Esophagus (tissue), 2 donors: ENCODE measurements around the gene AHNAK. TPM values are rescaled to one million over a fixed set of nuclear protein-coding genes. Genes with fewer than 3 reads are reported as not detected.
"Not testable (repeated sequence)": the region's sequence is repeated elsewhere in the genome, so short reads cannot be mapped to it uniquely, and the experiment has no call there.

ENCODE experiments used
- H3K27ac ChIP-seq, 2 donors: one replicate each; pipeline ENCODE4 v1.5.1; 2013; ENCODE audit warnings: low read depth in 2 of 2, mild to moderate bottlenecking in 2 of 2, inconsistent platforms in 1 of 2, low read length in 1 of 2, moderate library complexity in 1 of 2
- H3K27me3 ChIP-seq, 2 donors: one replicate each; pipeline ENCODE4 v1.6.1; 2013; ENCODE audit warnings: low read length in 2 of 2, control low read depth in 1 of 2, mild to moderate bottlenecking in 1 of 2; ENCODE audit not compliant: insufficient read depth in 2 of 2, control insufficient read depth in 1 of 2
- H3K36me3 ChIP-seq, 2 donors: one replicate each; pipeline ENCODE4 v1.6.1; 2013; ENCODE audit warnings: low read length in 1 of 2; ENCODE audit not compliant: control insufficient read depth in 2 of 2, insufficient read depth in 2 of 2
- H3K4me1 ChIP-seq, 2 donors: one replicate each; pipeline ENCODE4 v1.6.1; 2013; ENCODE audit warnings: low read length in 1 of 2; ENCODE audit not compliant: control insufficient read depth in 2 of 2, insufficient read depth in 2 of 2
- H3K4me3 ChIP-seq, 2 donors: one replicate each; pipeline ENCODE4 v1.5.1; 2013; ENCODE audit warnings: low read length in 2 of 2, mild to moderate bottlenecking in 2 of 2, low read depth in 1 of 2, moderate library complexity in 1 of 2
- H3K9me3 ChIP-seq, 2 donors: one replicate each; pipeline ENCODE4 v1.6.1; 2013; ENCODE audit warnings: mild to moderate bottlenecking in 2 of 2, low read depth in 1 of 2, low read length in 1 of 2, moderate library complexity in 1 of 2; ENCODE audit not compliant: control insufficient read depth in 2 of 2, insufficient read depth in 1 of 2
- WGBS, 2 donors: extraction: QIAGEN DNeasy Blood & Tissue Kit; methylation state at CpG; one replicate each; pipeline ENCODE4 v1.1.7; 2013; 5-methylcytosine and 5-hydroxymethylcytosine counted together
- polyA plus RNA-seq, 2 donors: library from polyadenylated mRNA; stranded (reverse); fragments of 200-250 nt; gene quantifications; one replicate each; pipeline ENCODE4 v1.2.3, GENCODE V29; 2013
- donor health status: healthy with polysubstance abuse.
- donor health status: Bipolar disorder and iron deficiency.

Gene AHNAK
- polyA plus RNA-seq, 2 donors, result 168 to 195 TPM

- H3K27me3 ChIP-seq, H3K4me3 ChIP-seq, H3K4me1 ChIP-seq, H3K9me3 ChIP-seq: not testable (repeated sequence)
- WGBS, 2 donors, result 61 to 68% methylated on average over 3 of the region's 3 CpGs
- Histone ChIP-seq H3K27ac (peak overlapping the region; percentile 22 to 68), H3K36me3 (peaks cover 7 to 19% of the 10 kb centered on the region in 2 donors)
These were observed 15.1 kb upstream of the AHNAK start for GRCh38 chr11:62561677-62562230.

DNA sequence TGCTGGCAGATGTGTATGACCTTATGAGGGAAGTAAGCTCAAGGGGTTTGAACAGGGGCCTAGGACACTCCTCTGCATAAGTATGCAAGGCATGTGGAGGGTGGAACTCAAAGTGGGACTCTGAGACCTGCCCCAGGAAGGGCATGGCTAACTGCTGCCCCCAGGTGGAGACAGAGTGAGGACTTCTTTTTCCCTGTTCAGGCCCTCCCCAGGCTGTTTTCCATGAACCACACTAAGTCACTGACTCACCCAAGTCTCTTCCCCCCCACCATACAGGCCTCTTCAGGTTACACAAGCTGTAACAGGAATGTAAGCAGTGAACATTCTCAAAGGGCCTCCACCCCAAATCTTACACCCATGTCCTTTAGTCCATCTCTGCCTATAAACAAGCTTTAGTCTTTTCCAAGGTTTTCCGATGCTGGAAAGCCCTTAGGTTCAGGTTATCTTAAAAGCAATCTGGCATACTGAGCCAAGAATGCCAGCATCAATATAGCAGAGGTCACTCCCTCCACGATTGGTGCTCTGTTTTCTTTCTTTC lies 14.0 kb upstream of the AHNAK start:
- Histone ChIP-seq H3K4me3 (no peak overlapping the region), H3K27ac (peak overlapping the region; percentile 71 to 87), H3K27me3 (no peaks in the 10 kb centered on the region), H3K9me3 (no peaks in the 10 kb centered on the region), H3K36me3 (peaks cover 4 to 15% of the 10 kb centered on the region in 2 donors), H3K4me1 (peaks cover 0 to 18% of the 10 kb centered on the region in 2 donors)
- 19 to 39% methylated on average over 2 of the region's 2 CpGs for WGBS, 2 donors

DNA sequence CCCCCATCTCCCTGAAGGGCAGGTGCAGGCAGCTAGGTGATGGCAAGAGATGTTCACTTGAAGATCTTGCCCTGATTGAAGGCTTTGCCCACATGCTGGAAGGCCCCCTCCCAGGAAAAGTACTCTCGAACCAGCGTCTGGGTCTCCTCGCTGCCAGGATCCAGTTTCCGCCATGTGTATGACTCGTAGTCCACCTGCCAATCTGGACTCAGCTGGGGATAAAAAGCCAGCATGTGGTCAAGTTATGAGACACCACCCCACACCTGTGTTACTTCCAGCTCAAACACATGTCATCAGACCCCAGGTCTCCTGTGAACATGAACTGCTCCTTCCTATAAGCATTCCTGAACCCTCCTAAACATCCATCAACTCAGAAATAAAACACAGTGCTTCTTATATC lies 13.0 kb upstream of the AHNAK start:
- H3K27me3 ChIP-seq, H3K9me3 ChIP-seq, H3K4me3 ChIP-seq: not testable (repeated sequence)
- peak overlapping the region; percentile 71 to 87 for H3K27ac ChIP-seq
- 62 to 69% methylated on average over 5 of the region's 5 CpGs for WGBS, 2 donors
- H3K36me3 ChIP-seq, result peaks cover 4 to 14% of the 10 kb centered on the region in 2 donors
- peaks cover 0 to 27% of the 10 kb centered on the region in 2 donors for H3K4me1 ChIP-seq

- Histone ChIP-seq H3K27me3 (no peaks in the 10 kb centered on the region), H3K4me1 (peaks cover 3 to 31% of the 10 kb centered on the region in 2 donors), H3K36me3 (peaks cover 4 to 14% of the 10 kb centered on the region in 2 donors), H3K4me3 (no peak overlapping the region), H3K9me3 (no peaks in the 10 kb centered on the region), H3K27ac (peak overlapping the region; percentile 71 to 87)
- WGBS, 2 donors, result 68 to 75% methylated on average over 8 of the region's 8 CpGs
These were observed 12.6 kb upstream of the AHNAK start for GRCh38 chr11:62559204-62559603.

DNA sequence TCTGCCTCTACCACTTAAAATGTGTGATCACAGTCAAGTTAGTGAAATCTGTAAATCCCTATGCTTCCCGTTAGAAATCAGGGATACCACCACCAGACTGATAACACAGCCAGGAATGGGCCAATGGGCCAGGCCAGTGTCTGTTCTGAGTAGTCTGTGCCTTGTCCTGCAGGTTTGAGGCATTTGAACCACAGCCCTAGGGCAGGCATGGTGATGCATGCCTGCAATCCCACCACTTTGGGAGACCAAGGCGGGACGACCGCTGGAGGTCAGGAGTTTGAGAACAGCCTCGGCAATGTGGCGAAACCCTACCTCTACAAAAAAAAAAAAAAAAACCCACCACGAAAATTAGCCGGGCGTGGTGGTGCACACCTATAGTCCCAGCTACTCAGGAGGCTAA lies 12.1 kb upstream of the AHNAK start:
- H3K4me3 ChIP-seq, result no peak overlapping the region
- H3K36me3 ChIP-seq, result peaks cover 4 to 14% of the 10 kb centered on the region in 2 donors
- peak overlapping the region; percentile 58 to 76 for H3K27ac ChIP-seq
- H3K27me3 ChIP-seq, result no peaks in the 10 kb centered on the region
- no peaks in the 10 kb centered on the region for H3K9me3 ChIP-seq
- WGBS, 2 donors, result 70 to 72% methylated on average over 9 of the region's 9 CpGs
- peaks cover 5 to 34% of the 10 kb centered on the region in 2 donors for H3K4me1 ChIP-seq

- Histone ChIP-seq H3K9me3 (no peaks in the 10 kb centered on the region), H3K27me3 (no peaks in the 10 kb centered on the region), H3K4me1 (peaks cover 5 to 39% of the 10 kb centered on the region in 2 donors), H3K4me3 (no peak overlapping the region), H3K36me3 (peaks cover 4 to 12% of the 10 kb centered on the region in 2 donors), H3K27ac (peak overlapping the region; percentile 100)
- WGBS, 2 donors, result 26 to 37% methylated on average over 3 of the region's 3 CpGs
These were observed 10.4 kb upstream of the AHNAK start for GRCh38 chr11:62556875-62557631.

- no peaks in the 10 kb centered on the region for H3K27me3 ChIP-seq
- 5 to 14% methylated on average over 14 of the region's 14 CpGs for WGBS, 2 donors
- H3K27ac ChIP-seq, result peak overlapping the region; percentile 100
- H3K36me3 ChIP-seq, result peaks cover 4 to 12% of the 10 kb centered on the region in 2 donors
- peaks cover 5 to 44% of the 10 kb centered on the region in 2 donors for H3K4me1 ChIP-seq
- peak overlapping the region; percentile 7 to 10 for H3K4me3 ChIP-seq
- H3K9me3 ChIP-seq, result no peaks in the 10 kb centered on the region
These were observed 9.7 kb upstream of the AHNAK start for GRCh38 chr11:62556108-62556874.

DNA sequence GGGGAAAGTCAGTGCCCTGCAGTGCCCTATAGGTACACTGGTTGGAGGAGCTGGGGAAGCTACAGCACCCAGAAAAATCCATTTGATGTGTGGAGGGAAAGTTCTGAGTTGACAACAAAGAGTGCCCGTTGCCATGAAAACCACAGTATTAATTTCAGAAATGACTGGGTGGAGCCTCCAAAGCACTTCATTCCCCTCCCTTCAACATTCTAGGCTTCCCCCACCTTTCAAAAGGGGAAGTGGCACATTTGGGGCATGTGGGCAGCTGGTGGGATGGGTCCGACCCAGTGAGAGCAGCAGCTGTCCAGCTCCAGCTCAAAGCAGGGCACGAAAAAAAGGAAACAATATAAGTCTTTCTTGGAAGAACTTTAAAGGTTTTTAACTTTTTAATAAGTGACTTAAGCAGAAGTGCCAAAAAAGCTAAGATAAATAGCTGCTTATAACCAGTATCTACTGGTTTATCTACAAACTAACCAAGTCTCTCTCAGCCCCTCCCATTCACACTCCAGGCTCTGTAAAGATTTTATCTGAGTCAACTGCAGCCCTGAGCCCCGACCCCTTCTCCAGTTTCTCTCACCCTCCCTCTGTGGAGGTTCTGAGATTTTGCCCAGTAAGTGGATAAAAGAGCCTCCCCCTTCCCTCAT lies 9.0 kb upstream of the AHNAK start:
- H3K27me3 ChIP-seq, result no peaks in the 10 kb centered on the region
- WGBS, 2 donors, result 9 to 11% methylated on average over 4 of the region's 4 CpGs
- H3K27ac ChIP-seq, result peak overlapping the region; percentile 100
- peak overlapping the region; percentile 7 to 10 for H3K4me3 ChIP-seq
- no peaks in the 10 kb centered on the region for H3K9me3 ChIP-seq
- H3K4me1 ChIP-seq, result peaks cover 5 to 44% of the 10 kb centered on the region in 2 donors
- H3K36me3 ChIP-seq, result peaks cover 4 to 12% of the 10 kb centered on the region in 2 donors
